Activated naive CD4-positive, alpha-beta T cell treated with anti-CD3 and anti-CD28 coated beads for 36 hours (primary cell): ENCODE results near the gene HBM. TPM values are rescaled to one million over a fixed set of nuclear protein-coding genes. Genes with fewer than 3 reads are reported as not detected.
A peak's percentile ranks its signal among the peaks of the same experiment; 100 is the strongest.
"Not testable (repeated sequence)": the region's sequence is repeated elsewhere in the genome, so short reads cannot be mapped to it uniquely, and the experiment has no call there.

Experiments used
- CTCF ChIA-PET: fragments of 350-600 bp; sonication (Branson Sonifier 250); formaldehyde crosslinking; loops from one replicate; lab custom pipeline; 2021; ENCODE audit warnings: antibody characterized with exemption; lab: Charles Lee
- DNase-seq: peaks from one replicate; pipeline ENCODE4 v3.0.0-alpha.2; 2020
- H3K27ac Mint-ChIP-seq: one replicate; pipeline ENCODE4 v1.8.0; 2021; ENCODE audit warnings: mild to moderate bottlenecking, mixed read lengths
- H3K27me3 Mint-ChIP-seq: one replicate; pipeline ENCODE4 v1.8.0; 2021; ENCODE audit warnings: low read depth, mixed read lengths
- H3K36me3 Mint-ChIP-seq: one replicate; pipeline ENCODE4 v1.8.0; 2021; ENCODE audit warnings: low read depth, mixed read lengths
- H3K4me1 Mint-ChIP-seq: one replicate; pipeline ENCODE4 v1.8.0; 2021; ENCODE audit warnings: low read depth, mixed read lengths
- H3K4me3 Mint-ChIP-seq: one replicate; pipeline ENCODE4 v1.8.0; 2021; ENCODE audit warnings: mild to moderate bottlenecking, moderate library complexity, mixed read lengths
- H3K9me3 Mint-ChIP-seq: one replicate; pipeline ENCODE4 v1.8.0; 2021; ENCODE audit warnings: mixed read lengths
- intact Hi-C: fragments of 100-400 bp; cut with micrococcal nuclease; formaldehyde crosslinking; loops from one replicate; pipeline ENCODE4 v1.15.1; 2023
- total RNA-seq, 2 experiments: library from RNA; stranded (reverse); gene quantifications; one replicate each; pipeline ENCODE4 v1.2.3, GENCODE V29; 2021

HBM gene
- total RNA-seq, 2 experiments from 2014 or later: not detected

GRCh38 chr16:183005-183404 lies 17.2 kb downstream of the HBM start:
- DNase-seq: no peak
- Mint-ChIP-seq H3K9me3 (no peaks in the 10 kb centered on the region), H3K4me3 (no peak overlapping the region), H3K27ac (no peak overlapping the region), H3K36me3 (peaks cover 12% of the 10 kb centered on the region), H3K4me1 (no peaks in the 10 kb centered on the region), H3K27me3 (peaks cover 16% of the 10 kb centered on the region)
- intact Hi-C loops: no loop called here
- CTCF ChIA-PET: interaction anchor here (0.7 to 2.5 kb wide), 3 partner anchors 65 to 132 kb away, joined by 8 to 20 read pairs (median 15); no protein-coding TSS in a partner anchor

DNA sequence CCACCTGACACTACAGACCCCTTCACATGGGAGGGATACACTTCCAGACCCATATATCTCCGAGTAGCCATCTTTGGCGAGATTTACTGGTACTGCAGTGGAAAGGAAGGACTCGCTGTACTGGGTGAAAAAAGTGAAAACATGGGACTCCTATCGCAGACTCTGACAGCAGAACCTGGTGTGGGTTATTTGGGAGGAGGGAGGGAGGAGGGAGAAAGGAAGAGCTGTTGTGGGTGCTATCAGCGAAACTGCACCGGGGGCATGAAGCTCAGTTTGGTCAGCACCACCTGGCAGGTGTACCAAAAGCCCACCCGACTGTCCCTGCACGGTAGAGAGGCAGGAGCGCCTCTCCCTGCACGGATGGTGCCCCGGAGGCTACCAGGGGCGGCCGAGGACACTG lies 19.4 kb downstream of the HBM start:
- H3K36me3 Mint-ChIP-seq: peaks cover 27% of the 10 kb centered on the region
- CTCF ChIA-PET: interaction anchor here (0.6 to 1.2 kb wide), 2 partner anchors 68 to 78 kb away, joined by 3 read pairs; no protein-coding TSS in a partner anchor
- DNase-seq: no peak
- H3K27ac Mint-ChIP-seq: no peak overlapping the region
- H3K4me3 Mint-ChIP-seq: no peak overlapping the region
- intact Hi-C loops: no loop called here
- H3K9me3 Mint-ChIP-seq: no peaks in the 10 kb centered on the region
- no peaks in the 10 kb centered on the region for H3K27me3 Mint-ChIP-seq
- no peaks in the 10 kb centered on the region for H3K4me1 Mint-ChIP-seq

- no peaks in the 10 kb centered on the region for H3K27me3 Mint-ChIP-seq
- CTCF ChIA-PET: interaction anchor here (1.2 kb wide), 1 partner anchor 79 kb away, joined by 3 read pairs; no protein-coding TSS in a partner anchor
- intact Hi-C loops: no loop called here
- no peak overlapping the region for H3K27ac Mint-ChIP-seq
- no peaks in the 10 kb centered on the region for H3K4me1 Mint-ChIP-seq
- DNase-seq: no peak
- no peaks in the 10 kb centered on the region for H3K9me3 Mint-ChIP-seq
- H3K4me3 Mint-ChIP-seq: no peak overlapping the region
- peaks cover 29% of the 10 kb centered on the region for H3K36me3 Mint-ChIP-seq
Observed at GRCh38 chr16:185691-186090, 19.9 kb downstream of the HBM start.

DNA sequence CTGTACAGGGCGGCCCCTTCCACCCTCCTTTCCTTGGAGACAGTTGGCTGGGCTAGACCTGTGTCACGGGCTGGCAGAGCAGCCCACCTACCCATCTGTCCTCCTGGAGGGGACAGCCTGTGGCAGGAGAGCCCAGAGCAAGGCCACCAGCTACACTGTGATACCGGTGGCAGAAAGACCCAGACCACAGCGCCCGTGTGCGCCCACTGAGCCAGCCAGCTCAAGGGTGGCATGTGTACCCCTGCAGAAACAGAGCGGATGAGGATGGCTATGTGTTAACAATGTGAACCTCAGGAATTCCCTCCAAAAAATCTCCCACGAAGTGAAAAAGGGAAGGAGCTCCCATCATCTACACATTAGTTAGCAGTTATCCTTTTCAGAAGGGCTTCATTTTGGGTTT lies 21.6 kb downstream of the HBM start:
- H3K27ac Mint-ChIP-seq: no peak overlapping the region
- peaks cover 38% of the 10 kb centered on the region for H3K36me3 Mint-ChIP-seq
- CTCF ChIA-PET: interaction anchor here (1.3 kb wide), 1 partner anchor 90 kb away, joined by 5 read pairs; no protein-coding TSS in a partner anchor

DNA sequence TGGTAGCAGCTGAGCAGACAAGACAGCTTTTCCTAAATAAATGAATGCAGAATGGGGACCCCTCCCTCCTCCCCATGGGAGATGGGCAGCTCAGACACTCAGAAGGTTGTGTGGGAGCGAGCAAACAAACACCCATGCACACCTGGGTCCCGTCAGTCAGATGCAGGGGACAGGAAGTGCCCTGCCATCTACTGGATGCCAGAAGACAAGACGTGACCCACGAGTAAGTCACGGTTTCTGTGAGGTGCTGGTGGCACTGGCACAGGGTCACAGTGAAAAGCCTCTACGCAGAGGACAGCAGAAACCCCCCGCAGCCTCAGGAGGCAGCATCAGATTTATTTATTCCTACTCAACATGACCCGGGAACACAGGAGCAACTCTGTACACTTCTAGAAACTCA lies 22.9 kb downstream of the HBM start:
- DNase-seq: peak; percentile 42
- intact Hi-C loops: no loop called here
- H3K9me3 Mint-ChIP-seq: no peaks in the 10 kb centered on the region
- no peak overlapping the region for H3K27ac Mint-ChIP-seq
- H3K4me1 Mint-ChIP-seq: no peaks in the 10 kb centered on the region
- H3K4me3 Mint-ChIP-seq: no peak overlapping the region
- CTCF ChIA-PET: interaction anchor here (1.0 kb wide), 1 partner anchor 82 kb away, joined by 3 read pairs; no protein-coding TSS in a partner anchor
- H3K27me3 Mint-ChIP-seq: no peaks in the 10 kb centered on the region
- peaks cover 43% of the 10 kb centered on the region for H3K36me3 Mint-ChIP-seq

More for the DNA sequence above, 21.6 kb downstream of the HBM start:
- intact Hi-C loops: no loop called here
- no peak for DNase-seq
- Mint-ChIP-seq H3K27me3 (no peaks in the 10 kb centered on the region), H3K4me1 (no peaks in the 10 kb centered on the region), H3K4me3 (no peak overlapping the region), H3K9me3 (no peaks in the 10 kb centered on the region)

- Mint-ChIP-seq H3K27me3 (no peaks in the 10 kb centered on the region), H3K36me3 (peaks cover 43% of the 10 kb centered on the region), H3K9me3 (no peaks in the 10 kb centered on the region), H3K27ac (no peak overlapping the region), H3K4me3 (no peak overlapping the region), H3K4me1 (no peaks in the 10 kb centered on the region)
- CTCF ChIA-PET: interaction anchor here (0.6 to 1.0 kb wide), 2 partner anchors 83 to 222 kb away, joined by 3 read pairs; no protein-coding TSS in a partner anchor
- DNase-seq: no peak
- intact Hi-C loops: no loop called here
Observed at GRCh38 chr16:189604-190186, 23.9 kb downstream of the HBM start.

DNA sequence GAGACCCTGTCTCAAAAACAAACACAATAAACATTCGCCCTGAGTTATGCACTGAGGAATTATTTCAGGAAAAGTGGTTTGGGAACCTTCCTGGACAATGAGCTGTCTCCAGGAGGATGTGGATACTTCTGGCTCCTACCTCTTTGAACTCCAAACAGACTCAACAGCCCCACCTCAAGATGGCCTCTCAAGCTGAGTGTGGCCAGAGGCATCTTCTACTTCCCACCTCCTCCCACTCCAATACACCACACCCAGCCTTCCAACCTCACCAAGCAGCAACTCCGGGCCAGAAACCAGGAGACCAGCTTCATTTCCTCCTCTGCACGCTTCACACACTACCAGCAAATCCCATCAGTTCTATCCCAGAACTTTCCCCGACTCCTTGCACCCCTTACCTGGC lies 26.1 kb downstream of the HBM start:
- no peaks in the 10 kb centered on the region for H3K27me3 Mint-ChIP-seq
- H3K4me1 Mint-ChIP-seq: no peaks in the 10 kb centered on the region
- CTCF ChIA-PET: no interaction called here
- no peak overlapping the region for H3K4me3 Mint-ChIP-seq
- H3K9me3 Mint-ChIP-seq: no peaks in the 10 kb centered on the region
- intact Hi-C loops: no loop called here
- H3K27ac Mint-ChIP-seq: no peak overlapping the region
- DNase-seq: no peak
- H3K36me3 Mint-ChIP-seq: peaks cover 36% of the 10 kb centered on the region

GRCh38 chr16:192686-193085 lies 26.9 kb downstream of the HBM start:
- no peaks in the 10 kb centered on the region for H3K9me3 Mint-ChIP-seq
- peaks cover 34% of the 10 kb centered on the region for H3K36me3 Mint-ChIP-seq
- CTCF ChIA-PET: interaction anchor here (0.6 to 0.7 kb wide), 2 partner anchors 120 to 475 kb away, joined by 3 to 4 read pairs; no protein-coding TSS in a partner anchor

DNA sequence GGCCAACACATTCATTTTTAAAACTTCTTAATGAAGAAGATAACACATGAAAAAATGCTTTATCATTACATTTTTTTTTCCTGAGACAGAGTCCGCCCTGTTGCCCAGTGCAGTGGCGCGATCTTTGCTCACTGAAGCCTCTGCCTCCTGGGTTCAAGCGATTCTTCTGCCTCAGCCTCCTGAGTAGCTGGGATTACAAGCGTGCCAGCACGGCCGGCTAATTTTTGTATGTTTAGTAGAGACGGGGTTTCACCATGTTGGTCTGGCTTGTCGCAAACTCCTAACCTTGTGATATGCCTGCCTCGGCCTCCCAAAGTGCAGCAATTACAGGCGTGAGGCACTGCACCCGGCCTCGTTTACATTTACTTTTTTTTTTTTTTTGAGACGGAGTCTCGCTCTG lies 27.7 kb downstream of the HBM start:
- Mint-ChIP-seq H3K4me1 (no peaks in the 10 kb centered on the region), H3K36me3 (peaks cover 39% of the 10 kb centered on the region), H3K4me3 (no peak overlapping the region), H3K9me3 (no peaks in the 10 kb centered on the region), H3K27me3 (no peaks in the 10 kb centered on the region), H3K27ac (no peak overlapping the region)
- no peak for DNase-seq
- CTCF ChIA-PET: interaction anchor here (0.8 kb wide), 1 partner anchor 128 kb away, joined by 3 read pairs; no protein-coding TSS in a partner anchor
- intact Hi-C loops: no loop called here

More at GRCh38 chr16:192686-193085, 26.9 kb downstream of the HBM start:
- Mint-ChIP-seq H3K4me1 (no peaks in the 10 kb centered on the region), H3K4me3 (no peak overlapping the region), H3K27me3 (no peaks in the 10 kb centered on the region), H3K27ac (no peak overlapping the region)
- intact Hi-C loops: no loop called here
- DNase-seq: no peak

DNA sequence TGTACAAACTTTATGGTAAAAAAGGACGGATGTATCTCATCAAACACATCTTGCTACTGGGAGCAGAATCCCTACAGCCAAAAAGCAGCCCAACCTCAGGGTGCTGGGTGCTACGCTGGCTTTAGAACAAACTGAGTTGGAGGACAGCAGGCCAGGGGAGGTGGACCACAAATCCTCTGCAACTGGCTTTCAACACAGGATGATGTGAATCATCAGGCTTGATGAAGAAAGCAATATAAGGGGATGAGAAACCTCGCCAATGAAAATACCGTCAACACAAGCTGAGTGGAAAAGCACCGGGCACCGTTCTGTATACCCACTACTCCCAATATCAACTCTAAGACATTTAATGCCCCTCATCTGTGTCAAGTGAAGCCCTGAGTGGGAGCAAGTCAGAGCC lies 28.7 kb downstream of the HBM start:
- CTCF ChIA-PET: no interaction called here
- H3K4me1 Mint-ChIP-seq: no peaks in the 10 kb centered on the region
- intact Hi-C loops: no loop called here
- no peaks in the 10 kb centered on the region for H3K9me3 Mint-ChIP-seq
- no peaks in the 10 kb centered on the region for H3K27me3 Mint-ChIP-seq
- H3K36me3 Mint-ChIP-seq: peaks cover 36% of the 10 kb centered on the region
- H3K27ac Mint-ChIP-seq: no peak overlapping the region
- H3K4me3 Mint-ChIP-seq: no peak overlapping the region
- DNase-seq: no peak

GRCh38 chr16:200388-200787 lies 34.6 kb downstream of the HBM start:
- no peak overlapping the region for H3K4me3 Mint-ChIP-seq
- H3K36me3 Mint-ChIP-seq: peaks cover 36% of the 10 kb centered on the region
- intact Hi-C loops: no loop called here
- H3K4me1 Mint-ChIP-seq: no peaks in the 10 kb centered on the region
- CTCF ChIA-PET: no interaction called here
- no peak for DNase-seq
- no peaks in the 10 kb centered on the region for H3K9me3 Mint-ChIP-seq
- H3K27me3 Mint-ChIP-seq: no peaks in the 10 kb centered on the region
- H3K27ac Mint-ChIP-seq: no peak overlapping the region

DNA sequence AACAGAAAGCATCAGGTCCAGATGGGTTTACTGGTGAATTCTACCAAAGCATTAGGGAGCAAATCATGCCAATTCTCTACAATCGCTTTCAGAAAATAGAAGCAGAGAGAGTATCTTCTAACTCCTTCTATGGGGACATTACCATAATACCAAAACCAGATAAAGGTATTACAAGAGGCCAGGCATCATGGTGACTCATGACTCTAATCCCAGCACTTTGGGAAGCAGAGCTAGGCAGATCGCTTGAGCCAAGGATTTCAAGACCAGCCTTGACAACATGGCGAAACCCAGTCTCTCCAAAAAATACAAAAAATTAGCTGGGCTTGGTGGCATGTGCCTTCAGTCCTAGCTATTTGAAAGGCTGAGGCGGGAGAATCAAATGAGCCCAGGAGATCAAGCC lies 37.5 kb downstream of the HBM start:
- Mint-ChIP-seq H3K9me3 (no peaks in the 10 kb centered on the region), H3K27ac (no peak overlapping the region), H3K4me3 (no peak overlapping the region), H3K4me1 (peaks cover 6% of the 10 kb centered on the region), H3K36me3 (peaks cover 42% of the 10 kb centered on the region), H3K27me3 (no peaks in the 10 kb centered on the region)
- CTCF ChIA-PET: no interaction called here
- no peak for DNase-seq
- intact Hi-C loops: no loop called here

- DNase-seq, intact Hi-C loops, H3K9me3 Mint-ChIP-seq, H3K4me1 Mint-ChIP-seq, CTCF ChIA-PET, H3K27ac Mint-ChIP-seq, H3K4me3 Mint-ChIP-seq, H3K27me3 Mint-ChIP-seq: not testable (repeated sequence)
- peaks cover 38% of the 10 kb centered on the region for H3K36me3 Mint-ChIP-seq
Observed at GRCh38 chr16:204046-204445, 38.3 kb downstream of the HBM start.
